ENCODE data around the gene EXOC6B.
"Not testable (repeated sequence)": the region's sequence is repeated elsewhere in the genome, so short reads cannot be mapped to it uniquely, and the experiment has no call there.

EXOC6B gene

DNA sequence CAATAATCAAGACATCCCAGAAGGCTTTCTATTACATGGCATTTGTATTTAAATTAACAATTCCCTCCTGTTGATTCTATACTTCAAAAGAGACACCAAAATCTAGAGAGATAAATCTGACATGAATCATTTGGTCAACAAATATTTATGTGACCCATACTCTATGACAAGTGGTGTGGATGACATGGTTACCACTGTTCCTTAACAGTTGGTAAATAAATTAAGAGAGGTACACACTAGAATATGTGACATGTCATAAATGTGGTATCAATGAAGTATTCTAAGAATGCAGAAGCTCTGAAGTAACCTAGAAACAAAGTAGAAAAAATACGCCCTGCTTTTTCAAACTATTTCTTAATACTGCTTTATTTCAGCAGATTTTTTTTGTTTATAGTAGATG is 255.4 kb downstream of the EXOC6B start:
- no peaks in the 10 kb centered on the region for H3K4me1 Mint-ChIP-seq

DNA sequence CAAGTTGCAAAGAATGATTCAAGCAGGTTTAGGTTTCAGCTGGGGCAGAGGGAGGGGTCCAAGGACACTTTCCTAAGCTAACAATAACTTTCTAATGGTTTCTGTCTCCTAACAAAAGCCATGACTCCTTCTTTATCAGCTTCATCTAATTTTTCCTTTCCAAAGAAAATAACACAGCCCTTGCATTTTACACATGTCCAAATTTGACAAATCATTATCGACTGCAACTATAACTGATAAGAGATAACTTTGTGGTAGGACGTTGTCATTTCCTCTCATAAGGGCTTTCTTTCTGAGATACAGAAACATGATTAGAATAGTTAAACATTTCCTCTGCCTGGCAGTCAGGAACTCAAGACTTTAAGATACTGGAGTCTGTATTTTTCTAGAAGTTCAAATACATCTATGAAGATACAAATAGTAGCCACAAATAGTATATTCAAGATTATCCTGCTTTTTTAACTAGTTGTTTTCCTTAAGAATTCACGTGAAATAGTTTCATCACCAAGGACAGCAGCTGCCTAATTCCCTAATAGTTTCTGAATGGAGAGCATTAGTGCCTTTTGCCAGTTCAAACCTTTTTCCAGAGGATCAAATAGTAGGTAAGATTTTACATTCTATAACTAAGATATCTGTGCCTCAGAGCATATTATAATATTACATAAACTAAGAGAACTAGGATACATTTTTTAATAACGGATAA is 263.2 kb downstream of the EXOC6B start:
- H3K36me3 Mint-ChIP-seq (ENCODE audit: low read depth) = peaks cover 4% of the 10 kb centered on the region
- no peaks in the 10 kb centered on the region for H3K27me3 Mint-ChIP-seq (ENCODE audit: low read depth)
- TF ChIP-seq, protein P1, sequence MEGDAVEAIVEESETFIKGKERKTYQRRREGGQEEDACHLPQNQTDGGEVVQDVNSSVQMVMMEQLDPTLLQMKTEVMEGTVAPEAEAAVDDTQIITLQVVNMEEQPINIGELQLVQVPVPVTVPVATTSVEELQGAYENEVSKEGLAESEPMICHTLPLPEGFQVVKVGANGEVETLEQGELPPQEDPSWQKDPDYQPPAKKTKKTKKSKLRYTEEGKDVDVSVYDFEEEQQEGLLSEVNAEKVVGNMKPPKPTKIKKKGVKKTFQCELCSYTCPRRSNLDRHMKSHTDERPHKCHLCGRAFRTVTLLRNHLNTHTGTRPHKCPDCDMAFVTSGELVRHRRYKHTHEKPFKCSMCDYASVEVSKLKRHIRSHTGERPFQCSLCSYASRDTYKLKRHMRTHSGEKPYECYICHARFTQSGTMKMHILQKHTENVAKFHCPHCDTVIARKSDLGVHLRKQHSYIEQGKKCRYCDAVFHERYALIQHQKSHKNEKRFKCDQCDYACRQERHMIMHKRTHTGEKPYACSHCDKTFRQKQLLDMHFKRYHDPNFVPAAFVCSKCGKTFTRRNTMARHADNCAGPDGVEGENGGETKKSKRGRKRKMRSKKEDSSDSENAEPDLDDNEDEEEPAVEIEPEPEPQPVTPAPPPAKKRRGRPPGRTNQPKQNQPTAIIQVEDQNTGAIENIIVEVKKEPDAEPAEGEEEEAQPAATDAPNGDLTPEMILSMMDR (IDR thresholded peaks at IDR 0.05; ENCODE audit: unreplicated experiment in 3 of 3) = no peak
- H3K4me1 Mint-ChIP-seq = peaks cover 7% of the 10 kb centered on the region
- no peaks in the 10 kb centered on the region for H3K9me3 Mint-ChIP-seq
- H3K27ac Mint-ChIP-seq = no peak overlapping the region
- no peak overlapping the region for H3K4me3 Mint-ChIP-seq

More for the DNA sequence above, 255.4 kb downstream of the EXOC6B start:
- TF ChIP-seq, protein P1 (IDR thresholded peaks at IDR 0.05; ENCODE audit: unreplicated experiment in 3 of 3) = no peak
- H3K27me3 Mint-ChIP-seq (ENCODE audit: low read depth) = no peaks in the 10 kb centered on the region
- H3K4me3 Mint-ChIP-seq = no peak overlapping the region
- no peak overlapping the region for H3K27ac Mint-ChIP-seq
- H3K36me3 Mint-ChIP-seq (ENCODE audit: low read depth) = no peaks in the 10 kb centered on the region
- no peaks in the 10 kb centered on the region for H3K9me3 Mint-ChIP-seq

DNA sequence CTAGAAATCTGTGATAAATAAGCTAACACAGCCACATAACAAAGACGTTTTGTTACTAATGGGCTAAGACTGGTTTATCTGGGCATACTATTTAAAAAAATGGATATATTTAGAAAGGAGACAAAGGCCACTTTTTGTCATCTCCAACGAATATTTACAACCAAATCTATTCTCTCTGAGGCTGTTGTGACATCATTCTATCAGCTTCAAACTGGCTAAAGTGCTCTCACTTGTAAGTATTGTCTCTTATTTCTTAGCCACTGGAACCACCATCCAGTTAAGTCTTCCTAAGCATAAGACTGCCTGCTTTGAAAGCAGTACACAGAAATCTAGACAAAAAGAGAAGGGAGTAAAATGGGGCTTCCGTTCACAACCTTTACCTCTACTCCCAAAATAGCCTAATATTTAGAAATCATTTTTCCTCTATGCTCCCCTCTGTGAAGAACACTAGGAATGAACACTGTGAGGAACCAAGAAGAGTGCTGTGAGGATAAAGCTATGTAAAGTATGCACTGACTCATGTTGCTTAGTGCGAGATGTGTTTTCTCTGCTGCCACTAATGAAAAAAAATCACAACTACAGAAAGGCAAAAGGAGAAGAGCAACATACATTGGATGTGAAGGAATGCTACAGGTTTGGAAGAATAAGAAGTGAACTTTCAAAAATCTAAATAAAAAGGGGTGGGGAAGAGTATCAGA is 264.1 kb downstream of the EXOC6B start:
- Mint-ChIP-seq H3K4me3 (no peak overlapping the region), H3K36me3 (ENCODE audit: low read depth) (peaks cover 12% of the 10 kb centered on the region), H3K4me1 (peaks cover 7% of the 10 kb centered on the region), H3K9me3 (no peaks in the 10 kb centered on the region), H3K27me3 (ENCODE audit: low read depth) (no peaks in the 10 kb centered on the region), H3K27ac (no peak overlapping the region)
- TF ChIP-seq, protein P1 (IDR thresholded peaks at IDR 0.05; ENCODE audit: unreplicated experiment in 3 of 3) = no peak

DNA sequence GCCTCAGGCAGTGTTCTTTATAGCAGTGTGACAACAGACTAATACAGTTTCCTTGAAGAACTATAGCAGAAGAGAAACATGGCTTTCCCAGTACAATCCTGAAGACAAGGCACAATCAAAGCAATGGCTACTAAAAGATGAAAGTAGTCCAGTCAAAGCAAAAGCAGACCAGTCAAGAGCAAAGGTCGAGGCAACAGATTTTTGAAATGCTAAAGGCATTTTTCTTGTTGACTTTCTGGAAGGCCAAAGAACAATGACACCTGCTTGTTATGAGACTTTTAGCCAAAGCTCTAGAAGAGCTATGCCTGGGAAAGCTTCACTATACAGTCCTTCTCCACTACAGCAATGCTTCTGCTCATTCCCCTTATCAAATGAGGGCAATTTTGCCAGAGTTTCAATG is 269.9 kb downstream of the EXOC6B start:
- H3K4me3 Mint-ChIP-seq = no peak overlapping the region
- H3K36me3 Mint-ChIP-seq (ENCODE audit: low read depth) = peaks cover 33% of the 10 kb centered on the region
- H3K4me1 Mint-ChIP-seq = no peaks in the 10 kb centered on the region
- TF ChIP-seq, protein P1 (IDR thresholded peaks at IDR 0.05; ENCODE audit: unreplicated experiment in 3 of 3) = no peak
- peaks cover 5% of the 10 kb centered on the region for H3K9me3 Mint-ChIP-seq
- no peaks in the 10 kb centered on the region for H3K27me3 Mint-ChIP-seq (ENCODE audit: low read depth)
- no peak overlapping the region for H3K27ac Mint-ChIP-seq

DNA sequence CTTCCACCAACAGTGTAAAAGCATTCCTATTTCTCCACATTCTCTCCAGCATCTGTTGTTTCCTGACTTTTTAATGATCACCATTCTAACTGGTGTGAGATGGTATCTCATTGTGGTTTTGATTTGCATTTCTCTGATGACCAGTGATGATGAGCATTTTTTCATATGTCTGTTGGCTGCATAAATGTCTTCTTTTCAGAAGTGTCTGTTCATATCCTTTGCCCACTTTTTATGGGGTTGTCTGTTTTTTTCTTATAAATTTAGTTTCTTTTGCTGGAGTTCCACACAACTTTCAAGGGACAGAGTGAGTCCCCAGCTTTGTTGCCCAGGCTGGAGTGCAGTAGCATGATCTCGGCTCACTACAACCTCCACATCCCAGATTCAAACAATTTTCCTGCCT is 270.5 kb downstream of the EXOC6B start:
- not testable (repeated sequence) for H3K27ac Mint-ChIP-seq; H3K4me3 Mint-ChIP-seq; H3K9me3 Mint-ChIP-seq; H3K4me1 Mint-ChIP-seq; H3K27me3 Mint-ChIP-seq (ENCODE audit: low read depth)
- peaks cover 33% of the 10 kb centered on the region for H3K36me3 Mint-ChIP-seq (ENCODE audit: low read depth)

DNA sequence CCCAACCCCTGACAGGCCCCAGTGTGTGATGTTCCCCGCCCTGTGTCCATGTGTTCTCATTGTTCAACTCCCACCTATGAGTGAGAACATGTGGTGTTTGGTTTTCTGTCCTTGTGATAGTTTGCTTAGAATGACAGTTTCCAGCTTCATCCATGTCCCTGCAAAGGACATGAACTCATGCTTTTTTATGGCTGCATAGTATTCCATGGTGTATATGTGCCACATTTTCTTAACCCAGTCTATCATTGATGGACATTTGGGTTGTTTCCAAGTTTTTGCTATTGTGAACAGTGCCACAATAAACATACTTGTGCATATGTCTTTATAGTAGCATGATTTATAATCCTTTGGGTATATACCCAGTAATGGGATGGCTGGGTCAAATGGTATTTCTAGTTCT is 270.9 kb downstream of the EXOC6B start:
- not testable (repeated sequence) for H3K4me3 Mint-ChIP-seq; H3K27me3 Mint-ChIP-seq (ENCODE audit: low read depth); H3K27ac Mint-ChIP-seq; H3K4me1 Mint-ChIP-seq; H3K9me3 Mint-ChIP-seq
- peaks cover 33% of the 10 kb centered on the region for H3K36me3 Mint-ChIP-seq (ENCODE audit: low read depth)

DNA sequence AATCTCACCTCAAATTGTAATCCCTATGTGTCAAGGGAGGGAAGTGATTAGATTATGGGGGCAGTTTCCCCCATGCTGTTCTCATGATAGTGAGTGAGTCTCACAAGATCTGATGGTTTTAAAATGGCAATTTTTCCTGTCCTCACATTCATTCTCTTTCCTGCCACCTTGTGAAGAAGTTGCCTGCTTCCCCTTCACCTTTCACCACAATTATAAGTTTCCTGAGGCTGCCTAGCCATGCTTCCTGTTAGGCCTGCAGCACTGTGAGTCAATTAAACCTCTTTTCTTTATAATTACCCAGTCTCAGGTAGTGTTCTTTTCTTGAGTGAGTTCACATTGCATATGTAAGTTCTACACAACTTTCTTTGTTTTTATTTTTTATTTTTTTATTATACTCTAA is 271.5 kb downstream of the EXOC6B start:
- Mint-ChIP-seq H3K4me3 (no peak overlapping the region), H3K27ac (no peak overlapping the region), H3K36me3 (ENCODE audit: low read depth) (peaks cover 33% of the 10 kb centered on the region), H3K27me3 (ENCODE audit: low read depth) (no peaks in the 10 kb centered on the region), H3K9me3 (peaks cover 5% of the 10 kb centered on the region), H3K4me1 (no peaks in the 10 kb centered on the region)
- TF ChIP-seq, protein P1 (IDR thresholded peaks at IDR 0.05; ENCODE audit: unreplicated experiment in 3 of 3) = no peak
